Sigmoid colon (tissue), 7 donors: Measurements from ENCODE around the gene RAC2. TPM values are rescaled to one million over a fixed set of nuclear protein-coding genes. Genes with fewer than 3 reads are reported as not detected.

ENCODE experiments used
- DNase-seq: peaks from one replicate; pipeline ENCODE4 v3.0.0-alpha.2; 2019
- H3K27ac ChIP-seq, 4 donors: fragments of 200-600 bp; sonication (generic); one replicate each; pipeline ENCODE4 v1.5.1; 2016 to 2019; ENCODE audit warnings: mild to moderate bottlenecking in 1 of 4
- H3K27me3 ChIP-seq, 3 donors: fragments of 200-600 bp; sonication (generic); one replicate each; pipeline ENCODE4 v1.5.1; 2019; ENCODE audit warnings: mild to moderate bottlenecking in 1 of 3
- H3K36me3 ChIP-seq, 4 donors: fragments of 200-600 bp; sonication (generic); one replicate each; pipeline ENCODE4 v1.5.1; 2016 to 2019
- H3K4me1 ChIP-seq, 4 donors: fragments of 200-600 bp; sonication (generic); one replicate each; pipeline ENCODE4 v1.5.1; 2017 to 2019
- H3K4me3 ChIP-seq, 4 donors: fragments of 200-600 bp; sonication (generic); one replicate each; pipeline ENCODE4 v1.5.1; 2017 to 2019; ENCODE audit warnings: mild to moderate bottlenecking in 2 of 4, moderate library complexity in 1 of 4
- H3K9me3 ChIP-seq, 4 donors: fragments of 200-600 bp in 3 of 4; sonication (generic) in 3 of 4; one replicate each; pipeline versions ENCODE4 v1.5.1 to v1.6.1; 2013 to 2019
- CTCF ChIP-seq, 4 experiments: fragments of 450-650 bp in 3 of 4; fragments of 200-600 bp in 1 of 4; IDR thresholded peaks; one replicate each; pipeline ENCODE4 v1.5.1; 2016 to 2019; ENCODE audit warnings: antibody characterized with exemption in 4 of 4, mild to moderate bottlenecking in 3 of 4, moderate library complexity in 2 of 4
- EP300 ChIP-seq, 4 donors: sonication (generic); formaldehyde crosslinking; IDR thresholded peaks; one replicate each; pipeline ENCODE4 v1.6.1; 2017; ENCODE audit warnings: antibody characterized with exemption in 4 of 4
- POLR2A ChIP-seq, 2 donors: fragments of 450-650 bp; IDR thresholded peaks; one replicate each; pipeline ENCODE4 v1.6.1; 2016; ENCODE audit warnings: antibody characterized with exemption in 2 of 2, mild to moderate bottlenecking in 2 of 2, moderate library complexity in 2 of 2
- POLR2AphosphoS5 ChIP-seq, 4 donors: sonication (generic); formaldehyde crosslinking; IDR thresholded peaks; one replicate each; pipeline ENCODE4 v1.6.1; 2017; ENCODE audit warnings: antibody characterized with exemption in 4 of 4
- WGBS, 2 donors: extraction: QIAGEN DNeasy Blood & Tissue Kit; methylation state at CpG; one replicate each; pipeline ENCODE4 v1.1.7; 2013; 5-methylcytosine and 5-hydroxymethylcytosine counted together
- intact Hi-C: fragments of 100-400 bp; cut with DNase I; formaldehyde crosslinking; loops from one replicate; pipeline ENCODE4 v1.15.1; 2023
- polyA plus RNA-seq, 3 donors: library from polyadenylated mRNA; stranded (reverse); fragments of 200-250 nt; gene quantifications; one replicate each; pipeline ENCODE4 v1.2.3, GENCODE V29; 2013
- total RNA-seq, 4 donors: library from RNA; depleted of rRNA; stranded (reverse); fragments of >200 nt; gene quantifications; one replicate each; pipeline ENCODE4 v1.1.0, GENCODE V29; 2016
- donor health status: healthy with polysubstance abuse.
- donor health status: Bipolar disorder and iron deficiency.
- donor health status: healthy.

The RAC2 gene
- total and polyA plus RNA-seq, 7 donors = 3.0 to 138 (median 8.0) TPM

GRCh38 chr22:37218771-37219411 is 25.2 kb downstream of the RAC2 start:
- no peaks in the 10 kb centered on the region for H3K27me3 ChIP-seq
- intact Hi-C loops = no loop called here
- H3K27ac ChIP-seq = no peak overlapping the region

GRCh38 chr22:37218399-37218770 is 25.7 kb downstream of the RAC2 start:
- Histone ChIP-seq H3K36me3 (no peaks in the 10 kb centered on the region), H3K4me3 (no peak overlapping the region), H3K9me3 (no peaks in the 10 kb centered on the region), H3K27ac (no peak overlapping the region), H3K27me3 (no peaks in the 10 kb centered on the region), H3K4me1 (no peaks in the 10 kb centered on the region)
- 69 to 76% methylated on average over 6 of the region's 6 CpGs for WGBS, 2 donors
- no peak for DNase-seq
- intact Hi-C loops = no loop called here
- TF ChIP-seq EP300 (IDR thresholded peaks at IDR 0.05) (no peak), POLR2A (IDR thresholded peaks at IDR 0.05) (no peak), CTCF (IDR thresholded peaks at IDR 0.05) (no peak), POLR2AphosphoS5 (IDR thresholded peaks at IDR 0.05) (no peak)

More at GRCh38 chr22:37218771-37219411, 25.2 kb downstream of the RAC2 start:
- WGBS, 2 donors = 21 to 55% methylated on average over 7 of the region's 7 CpGs
- TF ChIP-seq POLR2A (IDR thresholded peaks at IDR 0.05) = no peak
- TF ChIP-seq POLR2AphosphoS5 (IDR thresholded peaks at IDR 0.05) = no peak
- no peaks in the 10 kb centered on the region for H3K4me1 ChIP-seq
- H3K9me3 ChIP-seq = no peaks in the 10 kb centered on the region
- H3K36me3 ChIP-seq = no peaks in the 10 kb centered on the region
- DNase-seq = no peak
- no peak overlapping the region for H3K4me3 ChIP-seq

GRCh38 chr22:37215890-37216289 is 28.2 kb downstream of the RAC2 start:
- Histone ChIP-seq H3K36me3 (no peaks in the 10 kb centered on the region), H3K27me3 (peaks cover 0 to 17% (median 4%) of the 10 kb centered on the region in 3 donors), H3K4me1 (no peaks in the 10 kb centered on the region), H3K27ac (no peak overlapping the region), H3K4me3 (no peak overlapping the region), H3K9me3 (no peaks in the 10 kb centered on the region)
- intact Hi-C loops = no loop called here
- WGBS, 2 donors = 69 to 77% methylated on average over 9 of the region's 9 CpGs
- no peak for TF ChIP-seq POLR2AphosphoS5 (IDR thresholded peaks at IDR 0.05)
- no peak for TF ChIP-seq POLR2A (IDR thresholded peaks at IDR 0.05)
- TF ChIP-seq EP300 (IDR thresholded peaks at IDR 0.05) = no peak
- TF ChIP-seq CTCF (IDR thresholded peaks at IDR 0.05) = no peak
- DNase-seq = no peak

GRCh38 chr22:37214731-37215030 is 29.4 kb downstream of the RAC2 start:
- Histone ChIP-seq H3K27me3 (peaks cover 0 to 17% (median 4%) of the 10 kb centered on the region in 3 donors), H3K4me1 (no peaks in the 10 kb centered on the region), H3K36me3 (no peaks in the 10 kb centered on the region), H3K9me3 (no peaks in the 10 kb centered on the region), H3K27ac (no peak overlapping the region), H3K4me3 (no peak overlapping the region)
- intact Hi-C loops = no loop called here
- TF ChIP-seq EP300 (IDR thresholded peaks at IDR 0.05) (no peak), POLR2AphosphoS5 (IDR thresholded peaks at IDR 0.05) (no peak), CTCF (IDR thresholded peaks at IDR 0.05) (no peak), POLR2A (IDR thresholded peaks at IDR 0.05) (no peak)
- WGBS, 2 donors = 86 to 87% methylated on average over 13 of the region's 13 CpGs
- DNase-seq = peak; percentile 49

- no peak for DNase-seq
- TF ChIP-seq CTCF (IDR thresholded peaks at IDR 0.05) (no peak), POLR2AphosphoS5 (IDR thresholded peaks at IDR 0.05) (no peak), EP300 (IDR thresholded peaks at IDR 0.05) (no peak), POLR2A (IDR thresholded peaks at IDR 0.05) (no peak)
- Histone ChIP-seq H3K4me1 (no peaks in the 10 kb centered on the region), H3K27me3 (peaks cover 0 to 17% (median 4%) of the 10 kb centered on the region in 3 donors), H3K9me3 (no peaks in the 10 kb centered on the region), H3K36me3 (no peaks in the 10 kb centered on the region), H3K27ac (no peak overlapping the region), H3K4me3 (no peak overlapping the region)
- intact Hi-C loops = no loop called here
- 83 to 87% methylated on average over 13 of the region's 13 CpGs for WGBS, 2 donors
These were observed 29.9 kb downstream of the RAC2 start for GRCh38 chr22:37213941-37214730.
